Esophagus squamous epithelium (tissue), 4 donors: ENCODE results near the gene CD247.

Source experiments
- CTCF ChIP-seq, 6 experiments: fragments of 450-650 bp in 4 of 6; fragments of 200-600 bp in 2 of 6; sonication (generic) in 2 of 6; IDR thresholded peaks; one replicate each; pipeline ENCODE4 v1.5.1; 2016 to 2019; ENCODE audit warnings: antibody characterized with exemption in 6 of 6, mild to moderate bottlenecking in 4 of 6, moderate library complexity in 4 of 6
- POLR2A ChIP-seq, 4 donors: fragments of 450-650 bp; IDR thresholded peaks; one replicate each; pipeline ENCODE4 v1.6.1; 2017; ENCODE audit warnings: antibody characterized with exemption in 4 of 4, mild to moderate bottlenecking in 4 of 4, moderate library complexity in 3 of 4

DNA sequence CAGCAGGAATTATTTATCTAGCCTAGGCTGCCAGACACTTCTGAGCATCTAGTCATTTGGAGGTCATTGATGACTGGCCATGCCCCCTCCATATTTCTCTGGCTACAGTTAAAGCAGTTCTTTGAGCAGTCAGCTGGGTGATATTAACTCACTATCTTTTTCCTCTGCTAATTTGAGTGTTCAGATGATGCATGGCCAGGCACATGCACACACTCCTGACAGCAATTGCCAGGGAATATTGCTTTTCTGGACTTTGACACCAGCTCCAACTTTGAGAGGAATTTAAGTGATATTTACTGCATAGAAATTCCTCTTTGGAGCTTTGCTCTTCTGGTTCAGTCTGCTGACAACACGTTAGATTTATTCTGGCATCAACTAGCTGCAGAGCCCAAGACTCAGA, 52.6 kb downstream of the CD247 start:
- TF ChIP-seq CTCF (IDR thresholded peaks at IDR 0.05) (no peak), POLR2A (IDR thresholded peaks at IDR 0.05) (no peak)
